GM23338 (cell line): Measurements from ENCODE around the gene NCKAP1. TPM values are rescaled to one million over a fixed set of nuclear protein-coding genes. Genes with fewer than 3 reads are reported as not detected.

ENCODE experiments used
- ATAC-seq: fragments of 200-7000 bp; cut with Tn5 transposase; 3 replicates; pipeline ENCODE4 v1.9.1; 2020
- DNase-seq: peaks from one replicate; pipeline ENCODE4 v3.0.0-alpha.2; 2015; ENCODE audit warnings: low spot score
- H2AFZ ChIP-seq: fragments of 200-600 bp; sonication (generic); 2 replicates; pipeline ENCODE4 v1.8.0; 2016; ENCODE audit warnings: antibody characterized with exemption, mild to moderate bottlenecking, moderate library complexity
- H3F3A ChIP-seq: fragments of 200-600 bp; sonication (generic); replicated peaks from 2 replicates; pipeline ENCODE4 v1.8.0; 2017; ENCODE audit warnings: antibody characterized with exemption, mixed run types, low read depth
- H3K27ac ChIP-seq: fragments of 200-600 bp; sonication (generic); 2 replicates; pipeline ENCODE4 v1.6.1; 2016; ENCODE audit warnings: low read depth
- H3K27me3 ChIP-seq: fragments of 200-600 bp; sonication (generic); 2 replicates; pipeline ENCODE4 v1.8.0; 2016; ENCODE audit warnings: mild to moderate bottlenecking, mixed run types, moderate library complexity; ENCODE audit not compliant: insufficient read depth
- H3K36me3 ChIP-seq: fragments of 200-600 bp; sonication (generic); 2 replicates; pipeline ENCODE4 v1.8.0; 2016; ENCODE audit warnings: mild to moderate bottlenecking; ENCODE audit not compliant: insufficient read depth
- H3K4me1 ChIP-seq: fragments of 200-600 bp; sonication (generic); 2 replicates; pipeline ENCODE4 v1.8.0; 2016; ENCODE audit warnings: mild to moderate bottlenecking, moderate library complexity; ENCODE audit not compliant: insufficient read depth
- H3K4me2 ChIP-seq: fragments of 200-600 bp; sonication (generic); 2 replicates; pipeline ENCODE4 v1.7.1; 2017; ENCODE audit warnings: mixed run types
- H3K4me3 ChIP-seq: fragments of 200-600 bp; sonication (generic); 2 replicates; pipeline ENCODE4 v1.6.1; 2016; ENCODE audit warnings: mixed run types
- H3K79me2 ChIP-seq: fragments of 200-600 bp; sonication (generic); replicated peaks from 2 replicates; pipeline ENCODE4 v1.8.0; 2017; ENCODE audit warnings: mild to moderate bottlenecking; ENCODE audit not compliant: insufficient read depth
- H3K9me2 ChIP-seq: fragments of 200-600 bp; sonication (generic); 2 replicates; pipeline ENCODE4 v1.8.0; 2017; ENCODE audit not compliant: insufficient read depth
- H4K20me1 ChIP-seq: fragments of 200-600 bp; sonication (generic); replicated peaks from 2 replicates; pipeline ENCODE4 v1.8.0; 2017; ENCODE audit warnings: mild to moderate bottlenecking; ENCODE audit not compliant: insufficient read depth
- H3K27ac Mint-ChIP-seq: 2 replicates; pipeline ENCODE4 v1.8.0; 2020; ENCODE audit warnings: inconsistent platforms, mild to moderate bottlenecking, moderate library complexity, mixed read lengths
- H3K27me3 Mint-ChIP-seq: 3 replicates; pipeline ENCODE4 v1.8.0; 2022; ENCODE audit warnings: low read depth, mild to moderate bottlenecking, moderate library complexity, mixed read lengths, inconsistent platforms; ENCODE audit not compliant: insufficient read depth, poor library complexity
- H3K36me3 Mint-ChIP-seq: 3 replicates; pipeline ENCODE4 v1.8.0; 2021; ENCODE audit warnings: low read depth, mild to moderate bottlenecking, inconsistent platforms, moderate library complexity, mixed read lengths
- H3K4me1 Mint-ChIP-seq: 3 replicates; pipeline ENCODE4 v1.8.0; 2020; ENCODE audit warnings: mild to moderate bottlenecking, inconsistent platforms, mixed read lengths
- H3K4me3 Mint-ChIP-seq: 3 replicates; pipeline ENCODE4 v1.8.0; 2021; ENCODE audit warnings: moderate library complexity, mild to moderate bottlenecking, inconsistent platforms, mixed read lengths
- H3K9me3 Mint-ChIP-seq: 3 replicates; pipeline ENCODE4 v1.8.0; 2020; ENCODE audit warnings: moderate library complexity, mild to moderate bottlenecking, inconsistent platforms, mixed read lengths
- CREB1 ChIP-seq: fragments of 250-450 bp; sonication (Bioruptor Pico); IDR thresholded peaks from 2 replicates; pipeline ENCODE4 v1.5.0; 2020; ENCODE audit warnings: low read depth, mild to moderate bottlenecking, moderate library complexity
- ETS1 ChIP-seq: IDR thresholded peaks from 2 replicates; pipeline ENCODE4 v1.6.1; 2016; ENCODE audit warnings: antibody characterized with exemption
- EZH2 ChIP-seq: fragments of 200-600 bp; sonication (generic); IDR thresholded peaks from one replicate; pipeline ENCODE4 v1.8.0; 2017; ENCODE audit warnings: antibody characterized with exemption, mild to moderate bottlenecking, low read depth; ENCODE audit not compliant: unreplicated experiment
- EZH2phosphoT487 ChIP-seq: fragments of 200-600 bp; sonication (generic); IDR thresholded peaks from one replicate; pipeline ENCODE4 v1.8.1; 2018; ENCODE audit warnings: antibody characterized with exemption; ENCODE audit not compliant: unreplicated experiment
- JUNB ChIP-seq: IDR thresholded peaks from one replicate; pipeline ENCODE4 v1.6.1; 2016; ENCODE audit warnings: antibody characterized with exemption; ENCODE audit not compliant: unreplicated experiment
- NANOG ChIP-seq: IDR thresholded peaks from 2 replicates; pipeline ENCODE4 v1.6.1; 2016; ENCODE audit warnings: antibody characterized with exemption, borderline replicate concordance
- POLR2AphosphoS5 ChIP-seq: IDR thresholded peaks from 2 replicates; pipeline ENCODE4 v1.6.1; 2016; ENCODE audit warnings: antibody characterized with exemption, low read depth
- STAT1 ChIP-seq: IDR thresholded peaks from one replicate; pipeline ENCODE4 v1.6.1; 2016; ENCODE audit warnings: antibody characterized with exemption; ENCODE audit not compliant: unreplicated experiment
- ZNF114 ChIP-seq: fragments of 250-450 bp; sonication (Bioruptor Pico); IDR thresholded peaks from 2 replicates; pipeline ENCODE4 v1.5.0; 2020; ENCODE audit warnings: mild to moderate bottlenecking, moderate library complexity
- ZNF331 ChIP-seq: fragments of 250-450 bp; sonication (Bioruptor Pico); IDR thresholded peaks from 2 replicates; pipeline ENCODE4 v1.5.0; 2020; ENCODE audit warnings: low read depth, mild to moderate bottlenecking, moderate library complexity
- ZNF462 ChIP-seq: fragments of 250-450 bp; sonication (Bioruptor Pico); IDR thresholded peaks from 2 replicates; pipeline ENCODE4 v1.5.0; 2020; ENCODE audit warnings: mild to moderate bottlenecking, moderate library complexity
- polyA plus RNA-seq: library from polyadenylated mRNA; unstranded; fragments of >200 nt; fragmentation: Nextera tagmentation; extraction: Ambion mirVana; gene quantifications from 2 replicates; pipeline ENCODE4 v1.2.1, GENCODE V29; 2016
- total RNA-seq: library from RNA; depleted of rRNA; stranded (reverse); fragments of >200 nt; shearing (Covaris generic); gene quantifications from 2 replicates; pipeline ENCODE4 v1.2.3, GENCODE V29; 2014
- TF ChIP-seq, protein P1 (sequence below), 2 experiments: fragments of 200-600 bp in 1 of 2; sonication (generic) in 1 of 2; conservative IDR thresholded peaks; 2 replicates each; pipeline versions ENCODE4 v1.5.1 to v1.6.1; 2016 to 2017; ENCODE audit warnings: antibody characterized with exemption in 2 of 2, low read depth in 2 of 2, mild to moderate bottlenecking in 2 of 2, moderate library complexity in 1 of 2
- TF ChIP-seq, protein P2 (sequence below): IDR thresholded peaks from one replicate; pipeline ENCODE4 v1.6.1; 2018; ENCODE audit warnings: antibody characterized with exemption; ENCODE audit not compliant: unreplicated experiment

Gene NCKAP1
- total and polyA plus RNA-seq, 2 experiments from 2014 or later = 53.8 to 157 TPM

GRCh38 chr2:182910965-182911364 is 127.3 kb downstream of the NCKAP1 start:
- H3K36me3 ChIP-seq = peaks cover 9% of the 10 kb centered on the region; the same call in 1 of the 2 replicates
- DNase-seq = no peak
- no peaks in the 10 kb centered on the region for H4K20me1 ChIP-seq
- H3F3A ChIP-seq = no peaks in the 10 kb centered on the region; the same call in 1 of the 2 replicates
- H3K4me1 Mint-ChIP-seq = peaks cover 20% of the 10 kb centered on the region
- no peaks in the 10 kb centered on the region for H3K9me2 ChIP-seq
- no peak for TF ChIP-seq ETS1
- TF ChIP-seq ZNF462 (CRISPR knock-in tag) = no peak
- TF ChIP-seq, protein P1, sequence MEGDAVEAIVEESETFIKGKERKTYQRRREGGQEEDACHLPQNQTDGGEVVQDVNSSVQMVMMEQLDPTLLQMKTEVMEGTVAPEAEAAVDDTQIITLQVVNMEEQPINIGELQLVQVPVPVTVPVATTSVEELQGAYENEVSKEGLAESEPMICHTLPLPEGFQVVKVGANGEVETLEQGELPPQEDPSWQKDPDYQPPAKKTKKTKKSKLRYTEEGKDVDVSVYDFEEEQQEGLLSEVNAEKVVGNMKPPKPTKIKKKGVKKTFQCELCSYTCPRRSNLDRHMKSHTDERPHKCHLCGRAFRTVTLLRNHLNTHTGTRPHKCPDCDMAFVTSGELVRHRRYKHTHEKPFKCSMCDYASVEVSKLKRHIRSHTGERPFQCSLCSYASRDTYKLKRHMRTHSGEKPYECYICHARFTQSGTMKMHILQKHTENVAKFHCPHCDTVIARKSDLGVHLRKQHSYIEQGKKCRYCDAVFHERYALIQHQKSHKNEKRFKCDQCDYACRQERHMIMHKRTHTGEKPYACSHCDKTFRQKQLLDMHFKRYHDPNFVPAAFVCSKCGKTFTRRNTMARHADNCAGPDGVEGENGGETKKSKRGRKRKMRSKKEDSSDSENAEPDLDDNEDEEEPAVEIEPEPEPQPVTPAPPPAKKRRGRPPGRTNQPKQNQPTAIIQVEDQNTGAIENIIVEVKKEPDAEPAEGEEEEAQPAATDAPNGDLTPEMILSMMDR (conservative IDR thresholded peaks at IDR 0.05; ENCODE audit: low read depth in 2 of 2) = no peak
- no peak for TF ChIP-seq STAT1
- no peak for TF ChIP-seq CREB1 (CRISPR knock-in tag)
- TF ChIP-seq NANOG = no peak
- TF ChIP-seq JUNB = no peak
- TF ChIP-seq POLR2AphosphoS5 = no peak
- TF ChIP-seq ZNF331 = no peak
- TF ChIP-seq EZH2 = no peak
- TF ChIP-seq, protein P2, sequence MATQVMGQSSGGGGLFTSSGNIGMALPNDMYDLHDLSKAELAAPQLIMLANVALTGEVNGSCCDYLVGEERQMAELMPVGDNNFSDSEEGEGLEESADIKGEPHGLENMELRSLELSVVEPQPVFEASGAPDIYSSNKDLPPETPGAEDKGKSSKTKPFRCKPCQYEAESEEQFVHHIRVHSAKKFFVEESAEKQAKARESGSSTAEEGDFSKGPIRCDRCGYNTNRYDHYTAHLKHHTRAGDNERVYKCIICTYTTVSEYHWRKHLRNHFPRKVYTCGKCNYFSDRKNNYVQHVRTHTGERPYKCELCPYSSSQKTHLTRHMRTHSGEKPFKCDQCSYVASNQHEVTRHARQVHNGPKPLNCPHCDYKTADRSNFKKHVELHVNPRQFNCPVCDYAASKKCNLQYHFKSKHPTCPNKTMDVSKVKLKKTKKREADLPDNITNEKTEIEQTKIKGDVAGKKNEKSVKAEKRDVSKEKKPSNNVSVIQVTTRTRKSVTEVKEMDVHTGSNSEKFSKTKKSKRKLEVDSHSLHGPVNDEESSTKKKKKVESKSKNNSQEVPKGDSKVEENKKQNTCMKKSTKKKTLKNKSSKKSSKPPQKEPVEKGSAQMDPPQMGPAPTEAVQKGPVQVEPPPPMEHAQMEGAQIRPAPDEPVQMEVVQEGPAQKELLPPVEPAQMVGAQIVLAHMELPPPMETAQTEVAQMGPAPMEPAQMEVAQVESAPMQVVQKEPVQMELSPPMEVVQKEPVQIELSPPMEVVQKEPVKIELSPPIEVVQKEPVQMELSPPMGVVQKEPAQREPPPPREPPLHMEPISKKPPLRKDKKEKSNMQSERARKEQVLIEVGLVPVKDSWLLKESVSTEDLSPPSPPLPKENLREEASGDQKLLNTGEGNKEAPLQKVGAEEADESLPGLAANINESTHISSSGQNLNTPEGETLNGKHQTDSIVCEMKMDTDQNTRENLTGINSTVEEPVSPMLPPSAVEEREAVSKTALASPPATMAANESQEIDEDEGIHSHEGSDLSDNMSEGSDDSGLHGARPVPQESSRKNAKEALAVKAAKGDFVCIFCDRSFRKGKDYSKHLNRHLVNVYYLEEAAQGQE = no peak
- no peak for TF ChIP-seq EZH2phosphoT487
- TF ChIP-seq ZNF114 = no peak
- no peak for ATAC-seq
- H3K36me3 Mint-ChIP-seq = peaks cover 13% of the 10 kb centered on the region; the same call in 1 of the 3 replicates
- no peak overlapping the region for H2AFZ ChIP-seq
- H3K27ac ChIP-seq = no peak overlapping the region
- peaks cover 23% of the 10 kb centered on the region for H3K4me1 ChIP-seq
- no peak overlapping the region for H3K4me3 Mint-ChIP-seq
- H3K9me3 Mint-ChIP-seq = no peaks in the 10 kb centered on the region
- H3K4me3 ChIP-seq = no peak overlapping the region
- no peak overlapping the region for H3K4me2 ChIP-seq
- H3K27ac Mint-ChIP-seq = no peak overlapping the region
- H3K27me3 Mint-ChIP-seq = peaks cover 5% of the 10 kb centered on the region
- no peaks in the 10 kb centered on the region for H3K79me2 ChIP-seq
- H3K27me3 ChIP-seq = no peaks in the 10 kb centered on the region
